Measurements from ENCODE around the gene MTA1. TPM values are rescaled to one million over a fixed set of nuclear protein-coding genes. Genes with fewer than 3 reads are reported as not detected.

The MTA1 gene
- total RNA-seq, 1 experiment from 2014 or later: 238 TPM

DNA sequence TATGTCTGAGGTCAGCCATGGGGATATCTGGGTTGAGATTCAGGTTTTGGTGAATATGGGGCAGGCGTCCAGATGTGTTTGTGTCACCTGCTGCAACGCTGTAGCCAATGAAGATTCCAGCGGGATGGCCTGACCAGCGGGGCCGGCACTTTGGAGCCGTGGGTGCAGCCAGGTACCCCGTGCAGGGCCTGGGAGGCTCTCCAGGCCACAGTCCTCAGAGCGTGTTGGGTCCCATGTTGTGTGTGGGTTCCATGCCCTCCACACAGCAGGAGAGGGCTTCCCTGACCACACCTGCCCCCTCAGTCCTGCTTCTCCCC is 24.1 kb upstream of the MTA1 start:
- peaks cover 14% of the 10 kb centered on the region for H3K36me3 ChIP-seq (ENCODE audit: insufficient read depth, low read length, poor library complexity, severe bottlenecking)
- BruUV-seq (replicated peaks): no TSS peak
- intact Hi-C loops (cut with micrococcal nuclease; ENCODE audit: unreplicated experiment): no loop called here
- TF ChIP-seq, protein P1, sequence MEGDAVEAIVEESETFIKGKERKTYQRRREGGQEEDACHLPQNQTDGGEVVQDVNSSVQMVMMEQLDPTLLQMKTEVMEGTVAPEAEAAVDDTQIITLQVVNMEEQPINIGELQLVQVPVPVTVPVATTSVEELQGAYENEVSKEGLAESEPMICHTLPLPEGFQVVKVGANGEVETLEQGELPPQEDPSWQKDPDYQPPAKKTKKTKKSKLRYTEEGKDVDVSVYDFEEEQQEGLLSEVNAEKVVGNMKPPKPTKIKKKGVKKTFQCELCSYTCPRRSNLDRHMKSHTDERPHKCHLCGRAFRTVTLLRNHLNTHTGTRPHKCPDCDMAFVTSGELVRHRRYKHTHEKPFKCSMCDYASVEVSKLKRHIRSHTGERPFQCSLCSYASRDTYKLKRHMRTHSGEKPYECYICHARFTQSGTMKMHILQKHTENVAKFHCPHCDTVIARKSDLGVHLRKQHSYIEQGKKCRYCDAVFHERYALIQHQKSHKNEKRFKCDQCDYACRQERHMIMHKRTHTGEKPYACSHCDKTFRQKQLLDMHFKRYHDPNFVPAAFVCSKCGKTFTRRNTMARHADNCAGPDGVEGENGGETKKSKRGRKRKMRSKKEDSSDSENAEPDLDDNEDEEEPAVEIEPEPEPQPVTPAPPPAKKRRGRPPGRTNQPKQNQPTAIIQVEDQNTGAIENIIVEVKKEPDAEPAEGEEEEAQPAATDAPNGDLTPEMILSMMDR (conservative IDR thresholded peaks at IDR 0.05; ENCODE audit: low read depth, low read length): no peak
- no peak for TF ChIP-seq EZH2 (IDR thresholded peaks at IDR 0.05; ENCODE audit: borderline replicate concordance, low read depth, low read length, poor library complexity, severe bottlenecking)
- DNase-seq (ENCODE audit: low spot score): no peak
- H3K9me3 ChIP-seq (ENCODE audit: low read depth, low read length, poor library complexity, severe bottlenecking): peaks cover 17% of the 10 kb centered on the region
- no peak overlapping the region for H3K27ac ChIP-seq (ENCODE audit: low read depth, low read length, poor library complexity, severe bottlenecking)
- no peaks in the 10 kb centered on the region for H3K27me3 ChIP-seq (replicated peaks; ENCODE audit: insufficient read depth, low read depth, low read length, poor library complexity)
- H3K4me1 ChIP-seq (ENCODE audit: insufficient read depth, low read length, poor library complexity, severe bottlenecking): peaks cover 5% of the 10 kb centered on the region
- H3K4me3 ChIP-seq (ENCODE audit: low read depth, low read length, poor library complexity, severe bottlenecking): no peak overlapping the region
- POLR2A ChIA-PET (ENCODE audit: low non-redundant PET): no interaction called here
- CTCF ChIA-PET: no interaction called here

DNA sequence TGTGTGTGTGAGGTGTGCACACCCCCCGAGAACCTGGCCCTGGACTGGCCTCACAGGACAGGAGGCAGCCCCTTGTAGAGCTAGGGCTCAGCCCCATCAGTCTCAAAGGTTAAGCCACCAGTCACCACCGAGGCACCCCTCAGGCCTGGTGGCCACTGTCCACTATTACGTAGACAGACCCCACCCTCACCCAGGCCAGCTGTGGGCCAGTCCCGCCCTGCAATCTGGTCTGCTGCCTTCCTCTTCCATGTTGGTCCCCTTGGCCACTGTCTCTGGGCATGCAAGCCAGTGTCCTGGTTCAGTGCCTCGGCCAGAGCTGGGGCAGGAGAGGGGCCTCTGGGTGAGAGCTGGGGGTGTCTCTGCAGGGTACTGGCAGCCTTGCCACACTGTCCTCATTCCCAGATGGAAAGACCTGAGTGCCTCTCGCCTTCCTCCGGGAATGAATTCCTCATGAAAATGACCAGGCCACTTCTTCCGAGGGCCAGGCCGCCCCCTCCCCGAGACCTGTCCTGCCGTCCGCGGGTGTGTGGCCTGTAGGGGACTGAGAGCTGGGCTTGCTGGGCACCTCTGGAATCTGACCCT is 22.2 kb upstream of the MTA1 start:
- H3K27ac ChIP-seq (ENCODE audit: low read depth, low read length, poor library complexity, severe bottlenecking): peak overlapping the region; percentile 91
- H3K9me3 ChIP-seq (ENCODE audit: low read depth, low read length, poor library complexity, severe bottlenecking): peaks cover 27% of the 10 kb centered on the region

DNA sequence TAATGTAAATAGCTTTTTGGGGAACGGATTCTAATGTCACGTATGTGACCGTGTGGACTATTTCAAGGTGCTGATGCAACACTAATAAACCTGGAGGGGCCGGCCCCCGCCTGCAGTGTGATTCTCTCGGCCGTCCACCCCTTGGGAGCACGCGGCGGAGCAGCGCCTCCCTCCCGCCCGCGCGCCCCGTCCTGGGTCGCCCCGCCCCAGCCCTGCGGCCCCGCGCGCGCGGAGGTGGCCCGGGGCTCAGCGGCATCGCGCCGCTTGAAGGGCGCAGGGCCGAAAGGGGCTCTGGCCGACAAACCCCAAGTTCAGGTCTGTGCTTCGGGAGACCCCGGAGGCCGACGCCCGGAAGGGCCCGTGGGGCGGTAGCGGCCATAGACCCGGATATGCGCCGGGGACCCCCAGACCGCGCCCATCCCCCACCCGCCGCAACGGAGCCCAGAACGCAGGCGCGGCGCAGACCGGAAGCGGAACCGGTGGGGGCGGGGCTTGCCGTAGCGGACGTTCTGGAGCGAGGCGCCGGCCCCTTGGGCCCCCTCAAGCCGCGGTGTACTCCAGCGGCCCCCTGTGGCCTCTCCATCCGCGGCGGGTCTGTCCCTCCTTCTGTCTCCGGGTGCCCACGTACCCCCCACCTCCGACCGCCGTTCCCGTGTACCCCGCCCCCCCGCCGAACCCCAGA is 21.4 kb upstream of the MTA1 start, which contains the start of gene TEX22:
Gene TEX22, plus strand, starts transcription at position 495 of the 682 bp plus-strand sequence. CDS start 803 bp downstream, outside the sequence.
- POLR2A ChIA-PET (ENCODE audit: low non-redundant PET): interaction anchor here (0.7 kb wide), 1 partner anchor 92 kb away, joined by 16 read pairs; no protein-coding TSS in a partner anchor
- H3K36me3 ChIP-seq (ENCODE audit: insufficient read depth, low read length, poor library complexity, severe bottlenecking): peaks cover 21% of the 10 kb centered on the region
- TF ChIP-seq, protein P1 (conservative IDR thresholded peaks at IDR 0.05; ENCODE audit: low read depth, low read length): 0 out of 2 replicates have a peak, but pooled peaks have one; percentile 12
- TF ChIP-seq EZH2 (IDR thresholded peaks at IDR 0.05; ENCODE audit: borderline replicate concordance, low read depth, low read length, poor library complexity, severe bottlenecking): no peak
- H3K4me1 ChIP-seq (ENCODE audit: insufficient read depth, low read length, poor library complexity, severe bottlenecking): peaks cover 5% of the 10 kb centered on the region
- peak; percentile 89 for DNase-seq (ENCODE audit: low spot score)
- peaks cover 29% of the 10 kb centered on the region for H3K9me3 ChIP-seq (ENCODE audit: low read depth, low read length, poor library complexity, severe bottlenecking)
- peak within 1 kb of the TSS; percentile 91 for H3K27ac ChIP-seq (ENCODE audit: low read depth, low read length, poor library complexity, severe bottlenecking)
- CTCF ChIA-PET: no interaction called here
- no peaks in the 10 kb centered on the region for H3K27me3 ChIP-seq (replicated peaks; ENCODE audit: insufficient read depth, low read depth, low read length, poor library complexity)
- TSS peak; percentile 89 for BruUV-seq (replicated peaks)
- intact Hi-C loops (cut with micrococcal nuclease; ENCODE audit: unreplicated experiment): no loop called here
- H3K4me3 ChIP-seq (ENCODE audit: low read depth, low read length, poor library complexity, severe bottlenecking): peak within 1 kb of the TSS; percentile 67

More for the DNA sequence above, 22.2 kb upstream of the MTA1 start:
- H3K27me3 ChIP-seq (replicated peaks; ENCODE audit: insufficient read depth, low read depth, low read length, poor library complexity): no peaks in the 10 kb centered on the region
- no peak for DNase-seq (ENCODE audit: low spot score)
- TF ChIP-seq, protein P1 (conservative IDR thresholded peaks at IDR 0.05; ENCODE audit: low read depth, low read length): no peak
- TF ChIP-seq EZH2 (IDR thresholded peaks at IDR 0.05; ENCODE audit: borderline replicate concordance, low read depth, low read length, poor library complexity, severe bottlenecking): no peak
- POLR2A ChIA-PET (ENCODE audit: low non-redundant PET): no interaction called here
- peaks cover 21% of the 10 kb centered on the region for H3K36me3 ChIP-seq (ENCODE audit: insufficient read depth, low read length, poor library complexity, severe bottlenecking)
- peak overlapping the region; percentile 67 for H3K4me3 ChIP-seq (ENCODE audit: low read depth, low read length, poor library complexity, severe bottlenecking)
- no TSS peak for BruUV-seq (replicated peaks)
- H3K4me1 ChIP-seq (ENCODE audit: insufficient read depth, low read length, poor library complexity, severe bottlenecking): peaks cover 5% of the 10 kb centered on the region
- CTCF ChIA-PET: no interaction called here
- intact Hi-C loops (cut with micrococcal nuclease; ENCODE audit: unreplicated experiment): no loop called here
